OCI-LY1 (cell line): ENCODE results near the gene STARD9.

ENCODE experiments used
- H2AFZ ChIP-seq: fragments of 200-600 bp; sonication (generic), shearing (Covaris generic); 2 replicates; pipeline ENCODE4 v1.6.0; 2014; ENCODE audit warnings: antibody characterized with exemption, mild to moderate bottlenecking, low read length
- H3F3A ChIP-seq: fragments of 200-600 bp; sonication (generic), shearing (Covaris generic); 2 replicates; pipeline ENCODE4 v1.6.0; 2014; ENCODE audit warnings: mild to moderate bottlenecking, antibody characterized with exemption, low read length, moderate library complexity; ENCODE audit not compliant: insufficient read depth
- H3K27ac ChIP-seq: fragments of 200-600 bp; sonication (generic); 2 replicates; pipeline ENCODE4 v1.5.1; 2014; ENCODE audit warnings: low read length, mixed run types, mild to moderate bottlenecking, low read depth; ENCODE audit not compliant: poor library complexity, severe bottlenecking
- H3K27me3 ChIP-seq: fragments of 200-600 bp; sonication (generic); 2 replicates; pipeline ENCODE4 v1.6.0; 2014; ENCODE audit warnings: antibody characterized with exemption, mild to moderate bottlenecking, low read length, moderate library complexity; ENCODE audit not compliant: insufficient read depth
- H3K36me3 ChIP-seq: fragments of 200-600 bp; sonication (generic); 2 replicates; pipeline ENCODE4 v1.6.1; 2014; ENCODE audit warnings: mild to moderate bottlenecking, antibody characterized with exemption, low read length, moderate library complexity, mixed read lengths; ENCODE audit not compliant: insufficient read depth
- H3K4me1 ChIP-seq: fragments of 200-600 bp; sonication (generic); 2 replicates; pipeline ENCODE4 v1.5.1; 2014; ENCODE audit warnings: mild to moderate bottlenecking, low read length, moderate library complexity; ENCODE audit not compliant: insufficient read depth, severe bottlenecking
- H3K4me2 ChIP-seq: fragments of 200-600 bp; sonication (generic), shearing (Covaris generic); 2 replicates; pipeline ENCODE4 v1.6.1; 2014; ENCODE audit warnings: low read length
- H3K4me3 ChIP-seq: fragments of 200-600 bp; sonication (generic); 2 replicates; pipeline ENCODE4 v1.5.1; 2014; ENCODE audit warnings: low read length, low read depth, mild to moderate bottlenecking, mixed read lengths; ENCODE audit not compliant: poor library complexity, severe bottlenecking
- H3K79me2 ChIP-seq: fragments of 200-600 bp; shearing (Covaris generic); 2 replicates; pipeline ENCODE4 v1.6.1; 2016; ENCODE audit warnings: mixed run types, low read length, mixed read lengths; ENCODE audit not compliant: insufficient read depth
- H3K9ac ChIP-seq: fragments of 200-600 bp; sonication (generic), shearing (Covaris generic); 2 replicates; pipeline ENCODE4 v1.6.1; 2014; ENCODE audit warnings: mild to moderate bottlenecking, low read length, mixed read lengths
- H3K9me2 ChIP-seq: fragments of 200-600 bp; sonication (generic), shearing (Covaris generic); 2 replicates; pipeline ENCODE4 v1.6.1; 2014; ENCODE audit warnings: low read depth, mild to moderate bottlenecking, low read length, mixed read lengths
- H3K9me3 ChIP-seq: fragments of 200-600 bp; shearing (Covaris generic); 2 replicates; pipeline ENCODE4 v1.6.1; 2014; ENCODE audit warnings: low read length, mixed read lengths
- H4K20me1 ChIP-seq: fragments of 200-600 bp; sonication (generic), shearing (Covaris generic); 2 replicates; pipeline ENCODE4 v1.6.0; 2016; ENCODE audit warnings: mild to moderate bottlenecking, low read length; ENCODE audit not compliant: insufficient read depth
- EZH2 ChIP-seq: fragments of 200-600 bp; sonication (generic), shearing (Covaris generic); IDR thresholded peaks from 2 replicates; pipeline ENCODE4 v1.8.0; 2017; ENCODE audit warnings: borderline replicate concordance, mixed run types, mild to moderate bottlenecking, antibody characterized with exemption, low read length, moderate library complexity, mixed read lengths
- TF ChIP-seq, protein P1 (sequence below): fragments of 200-600 bp; sonication (generic), shearing (Covaris generic); IDR thresholded peaks from 2 replicates; pipeline ENCODE4 v1.5.1; 2017; ENCODE audit warnings: mild to moderate bottlenecking, antibody characterized with exemption, low read length, moderate library complexity, mixed read lengths

STARD9 gene

GRCh38 chr15:42719043-42719442 lies 143.6 kb downstream of the STARD9 start:
- Histone ChIP-seq H3K36me3 (peaks cover 54% of the 10 kb centered on the region; the same call in 1 of the 2 replicates), H3K27ac (no peak overlapping the region), H4K20me1 (no peaks in the 10 kb centered on the region), H2AFZ (no peak overlapping the region), H3K9me3 (no peaks in the 10 kb centered on the region), H3K4me2 (no peak overlapping the region), H3K4me3 (no peak overlapping the region), H3F3A (no peaks in the 10 kb centered on the region), H3K27me3 (no peaks in the 10 kb centered on the region), H3K9ac (no peak overlapping the region), H3K4me1 (no peaks in the 10 kb centered on the region), H3K79me2 (no peaks in the 10 kb centered on the region), H3K9me2 (no peaks in the 10 kb centered on the region)
- TF ChIP-seq EZH2: no peak
- TF ChIP-seq, protein P1, sequence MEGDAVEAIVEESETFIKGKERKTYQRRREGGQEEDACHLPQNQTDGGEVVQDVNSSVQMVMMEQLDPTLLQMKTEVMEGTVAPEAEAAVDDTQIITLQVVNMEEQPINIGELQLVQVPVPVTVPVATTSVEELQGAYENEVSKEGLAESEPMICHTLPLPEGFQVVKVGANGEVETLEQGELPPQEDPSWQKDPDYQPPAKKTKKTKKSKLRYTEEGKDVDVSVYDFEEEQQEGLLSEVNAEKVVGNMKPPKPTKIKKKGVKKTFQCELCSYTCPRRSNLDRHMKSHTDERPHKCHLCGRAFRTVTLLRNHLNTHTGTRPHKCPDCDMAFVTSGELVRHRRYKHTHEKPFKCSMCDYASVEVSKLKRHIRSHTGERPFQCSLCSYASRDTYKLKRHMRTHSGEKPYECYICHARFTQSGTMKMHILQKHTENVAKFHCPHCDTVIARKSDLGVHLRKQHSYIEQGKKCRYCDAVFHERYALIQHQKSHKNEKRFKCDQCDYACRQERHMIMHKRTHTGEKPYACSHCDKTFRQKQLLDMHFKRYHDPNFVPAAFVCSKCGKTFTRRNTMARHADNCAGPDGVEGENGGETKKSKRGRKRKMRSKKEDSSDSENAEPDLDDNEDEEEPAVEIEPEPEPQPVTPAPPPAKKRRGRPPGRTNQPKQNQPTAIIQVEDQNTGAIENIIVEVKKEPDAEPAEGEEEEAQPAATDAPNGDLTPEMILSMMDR: no peak

GRCh38 chr15:42720071-42720470 lies 144.7 kb downstream of the STARD9 start:
- Histone ChIP-seq H3K4me3 (no peak overlapping the region), H3K9me3 (no peaks in the 10 kb centered on the region), H3K9me2 (no peaks in the 10 kb centered on the region), H2AFZ (no peak overlapping the region), H3F3A (no peaks in the 10 kb centered on the region), H3K4me2 (no peak overlapping the region), H3K4me1 (no peaks in the 10 kb centered on the region), H3K79me2 (no peaks in the 10 kb centered on the region), H3K9ac (no peak overlapping the region), H3K36me3 (peaks cover 64% of the 10 kb centered on the region), H3K27ac (no peak overlapping the region), H3K27me3 (no peaks in the 10 kb centered on the region), H4K20me1 (no peaks in the 10 kb centered on the region)
- TF ChIP-seq, protein P1: no peak
- no peak for TF ChIP-seq EZH2

DNA sequence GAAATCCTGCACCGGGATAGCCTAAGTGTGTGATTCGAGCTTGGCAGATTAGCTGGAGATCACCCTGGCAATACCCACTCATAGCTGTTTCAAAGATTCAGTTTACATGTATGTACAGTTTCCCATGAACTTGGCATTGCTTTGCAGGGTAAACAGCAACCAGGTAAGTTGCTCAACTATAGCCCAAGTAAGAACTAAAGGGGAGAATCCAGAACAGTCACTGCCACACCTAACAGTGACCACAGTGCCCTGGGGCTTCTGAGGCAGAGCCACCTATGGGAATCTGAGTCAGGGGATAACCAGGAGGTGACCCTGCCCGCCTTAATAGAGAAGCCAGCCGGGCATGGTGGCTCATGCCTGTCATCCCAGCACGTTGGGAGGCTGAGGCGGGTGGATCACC lies 145.6 kb downstream of the STARD9 start:
- H3K4me2 ChIP-seq: no peak overlapping the region
- H3K9me3 ChIP-seq: no peaks in the 10 kb centered on the region
- TF ChIP-seq, protein P1: no peak
- TF ChIP-seq EZH2: no peak
- no peaks in the 10 kb centered on the region for H4K20me1 ChIP-seq
- H3K27me3 ChIP-seq: no peaks in the 10 kb centered on the region
- no peak overlapping the region for H2AFZ ChIP-seq
- no peak overlapping the region for H3K9ac ChIP-seq
- H3K27ac ChIP-seq: no peak overlapping the region
- no peaks in the 10 kb centered on the region for H3F3A ChIP-seq
- no peak overlapping the region for H3K4me3 ChIP-seq
- H3K4me1 ChIP-seq: no peaks in the 10 kb centered on the region
- H3K9me2 ChIP-seq: no peaks in the 10 kb centered on the region
- H3K79me2 ChIP-seq: no peaks in the 10 kb centered on the region
- H3K36me3 ChIP-seq: peaks cover 72% of the 10 kb centered on the region
